ES-I3 (cell line): ENCODE measurements around the gene IGF1R.

ENCODE experiments used
- H3K36me3 ChIP-seq: 2 replicates; pipeline ENCODE4 v1.6.1; 2013; ENCODE audit warnings: mild to moderate bottlenecking, low read length, control low read depth, moderate library complexity; ENCODE audit not compliant: insufficient read depth
- H3K4me1 ChIP-seq: 2 replicates; pipeline ENCODE4 v1.6.1; 2013; ENCODE audit warnings: mild to moderate bottlenecking, control low read depth, low read length; ENCODE audit not compliant: insufficient read depth
- H3K9ac ChIP-seq: 2 replicates; pipeline ENCODE4 v1.6.1; 2013; ENCODE audit warnings: low read depth, mild to moderate bottlenecking, low read length, moderate library complexity
- H3K9me3 ChIP-seq: 2 replicates; pipeline ENCODE4 v1.6.1; 2013; ENCODE audit warnings: mild to moderate bottlenecking, low read length, moderate library complexity; ENCODE audit not compliant: control insufficient read depth, insufficient read depth

The IGF1R gene

GRCh38 chr15:98930576-98930975 lies 282.2 kb downstream of the IGF1R start:
- no peaks in the 10 kb centered on the region for H3K9me3 ChIP-seq
- H3K36me3 ChIP-seq, result peaks cover 23% of the 10 kb centered on the region; the same call in 1 of the 2 replicates
- H3K4me1 ChIP-seq, result no peaks in the 10 kb centered on the region
- no peak overlapping the region for H3K9ac ChIP-seq

- peaks cover 19% of the 10 kb centered on the region; the same call in 1 of the 2 replicates for H3K36me3 ChIP-seq
- no peak overlapping the region for H3K9ac ChIP-seq
- no peaks in the 10 kb centered on the region for H3K9me3 ChIP-seq
- H3K4me1 ChIP-seq, result no peaks in the 10 kb centered on the region
Observed at GRCh38 chr15:98931004-98931403, 282.7 kb downstream of the IGF1R start.

- Histone ChIP-seq H3K36me3 (peaks cover 10% of the 10 kb centered on the region; the same call in 1 of the 2 replicates), H3K4me1 (no peaks in the 10 kb centered on the region), H3K9ac (no peak overlapping the region), H3K9me3 (no peaks in the 10 kb centered on the region)
Observed at GRCh38 chr15:98933406-98933805, 285.1 kb downstream of the IGF1R start.

GRCh38 chr15:98935736-98936135 lies 287.4 kb downstream of the IGF1R start:
- no peak overlapping the region for H3K9ac ChIP-seq
- H3K4me1 ChIP-seq, result no peaks in the 10 kb centered on the region
- peaks cover 23% of the 10 kb centered on the region for H3K36me3 ChIP-seq
- H3K9me3 ChIP-seq, result no peaks in the 10 kb centered on the region

- no peaks in the 10 kb centered on the region for H3K9me3 ChIP-seq
- H3K36me3 ChIP-seq, result peaks cover 27% of the 10 kb centered on the region
- H3K9ac ChIP-seq, result no peak overlapping the region
- no peaks in the 10 kb centered on the region for H3K4me1 ChIP-seq
Observed at GRCh38 chr15:98937413-98938104, 289.2 kb downstream of the IGF1R start.

GRCh38 chr15:98938105-98938417 lies 289.7 kb downstream of the IGF1R start:
- Histone ChIP-seq H3K4me1 (no peaks in the 10 kb centered on the region), H3K36me3 (peaks cover 27% of the 10 kb centered on the region), H3K9me3 (no peaks in the 10 kb centered on the region), H3K9ac (no peak overlapping the region)

GRCh38 chr15:98938799-98939198 lies 290.5 kb downstream of the IGF1R start:
- Histone ChIP-seq H3K36me3 (peaks cover 27% of the 10 kb centered on the region), H3K4me1 (no peaks in the 10 kb centered on the region), H3K9ac (no peak overlapping the region), H3K9me3 (no peaks in the 10 kb centered on the region)

GRCh38 chr15:98939311-98940080 lies 291.2 kb downstream of the IGF1R start:
- Histone ChIP-seq H3K9ac (no peak overlapping the region), H3K9me3 (no peaks in the 10 kb centered on the region), H3K36me3 (peaks cover 30% of the 10 kb centered on the region), H3K4me1 (no peaks in the 10 kb centered on the region)

- no peak overlapping the region for H3K9ac ChIP-seq
- no peaks in the 10 kb centered on the region for H3K4me1 ChIP-seq
- peaks cover 26% of the 10 kb centered on the region for H3K36me3 ChIP-seq
- no peaks in the 10 kb centered on the region for H3K9me3 ChIP-seq
Observed at GRCh38 chr15:98941595-98942255, 293.4 kb downstream of the IGF1R start.

- Histone ChIP-seq H3K9ac (no peak overlapping the region), H3K4me1 (no peaks in the 10 kb centered on the region), H3K36me3 (peaks cover 29% of the 10 kb centered on the region), H3K9me3 (no peaks in the 10 kb centered on the region)
Observed at GRCh38 chr15:98942431-98942830, 294.1 kb downstream of the IGF1R start.

- Histone ChIP-seq H3K9me3 (no peaks in the 10 kb centered on the region), H3K9ac (no peak overlapping the region), H3K4me1 (no peaks in the 10 kb centered on the region), H3K36me3 (peaks cover 31% of the 10 kb centered on the region)
Observed at GRCh38 chr15:98943051-98943508, 294.7 kb downstream of the IGF1R start.

- H3K36me3 ChIP-seq, result peaks cover 30% of the 10 kb centered on the region
- no peak overlapping the region for H3K9ac ChIP-seq
- H3K9me3 ChIP-seq, result no peaks in the 10 kb centered on the region
- no peaks in the 10 kb centered on the region for H3K4me1 ChIP-seq
Observed at GRCh38 chr15:98943601-98944151, 295.3 kb downstream of the IGF1R start.

- Histone ChIP-seq H3K9me3 (no peaks in the 10 kb centered on the region), H3K9ac (no peak overlapping the region), H3K4me1 (no peaks in the 10 kb centered on the region), H3K36me3 (peaks cover 18% of the 10 kb centered on the region)
Observed at GRCh38 chr15:98946301-98947255, 298.2 kb downstream of the IGF1R start.

GRCh38 chr15:98948456-98948855 lies 300.1 kb downstream of the IGF1R start:
- Histone ChIP-seq H3K36me3 (peaks cover 27% of the 10 kb centered on the region), H3K9me3 (no peaks in the 10 kb centered on the region)

More at GRCh38 chr15:98948456-98948855, 300.1 kb downstream of the IGF1R start:
- no peaks in the 10 kb centered on the region for H3K4me1 ChIP-seq
- no peak overlapping the region for H3K9ac ChIP-seq
